K562 (cell line): ENCODE data around the gene CD300LD.

Experiments used
- CBX3 ChIP-seq, 2 experiments: IDR thresholded peaks; 1 replicate in 1 of 2; 2 replicates in 1 of 2; pipeline ENCODE4 v1.6.1; 2012; ENCODE audit warnings: inconsistent platforms in 2 of 2, low read length in 2 of 2, borderline replicate concordance in 1 of 2, control low read depth in 1 of 2
- E2F8 ChIP-seq: fragments of 450-650 bp; IDR thresholded peaks from 2 replicates; pipeline ENCODE4 v1.7.1; 2018; ENCODE audit warnings: mild to moderate bottlenecking, low read depth; ENCODE audit not compliant: partially characterized antibody
- EP300 ChIP-seq: IDR thresholded peaks from 2 replicates; pipeline ENCODE4 v1.6.1; 2012; ENCODE audit warnings: low read length, improper control_type of control experiment
- GABPB1 ChIP-seq: sonication (generic); formaldehyde crosslinking; IDR thresholded peaks from 2 replicates; pipeline ENCODE4 v1.8.0; 2022; ENCODE audit warnings: mild to moderate bottlenecking, missing genetic modification reagents
- HDAC3 ChIP-seq: fragments of 450-650 bp; IDR thresholded peaks from 2 replicates; pipeline ENCODE4 v1.6.1; 2018; ENCODE audit warnings: borderline replicate concordance, mild to moderate bottlenecking, moderate library complexity; ENCODE audit not compliant: partially characterized antibody
- HOXB6 ChIP-seq: fragments of 250-450 bp; sonication (Bioruptor Pico); IDR thresholded peaks from 2 replicates; pipeline ENCODE4 v1.5.1; 2022; ENCODE audit warnings: mild to moderate bottlenecking, borderline replicate concordance
- JUN ChIP-seq, 2 experiments: sonication (generic) in 1 of 2; formaldehyde crosslinking in 1 of 2; IDR thresholded peaks; 2 replicates each; pipeline versions ENCODE4 v1.6.1 to v1.8.0; 2012 to 2022; ENCODE audit warnings: borderline replicate concordance in 2 of 2, mild to moderate bottlenecking in 2 of 2, improper control_type of control experiment in 1 of 2, low read depth in 1 of 2, low read length in 1 of 2, missing genetic modification reagents in 1 of 2
- MYC ChIP-seq, 2 experiments: fragments of 250-450 bp in 1 of 2; sonication (Bioruptor Pico) in 1 of 2; IDR thresholded peaks; 2 replicates each; pipeline versions ENCODE4 v1.5.1 to v1.6.1; 2012 to 2021; ENCODE audit warnings: low read depth in 2 of 2, borderline replicate concordance in 1 of 2, improper control_type of control experiment in 1 of 2, low read length in 1 of 2, mild to moderate bottlenecking in 1 of 2, moderate library complexity in 1 of 2
- PHF21A ChIP-seq: fragments of 450-650 bp; IDR thresholded peaks from 2 replicates; pipeline ENCODE4 v1.6.1; 2017; ENCODE audit warnings: low read depth, borderline replicate concordance
- PHF8 ChIP-seq: fragments of 200-600 bp; sonication (generic); IDR thresholded peaks from 2 replicates; pipeline ENCODE4 v1.6.1; 2012; ENCODE audit warnings: mixed run types, mild to moderate bottlenecking, inconsistent platforms, low read length, moderate library complexity, borderline replicate concordance
- TGIF2 ChIP-seq: sonication (generic); formaldehyde crosslinking; IDR thresholded peaks from 2 replicates; pipeline ENCODE4 v1.8.1; 2022; ENCODE audit warnings: mild to moderate bottlenecking, missing genetic modification reagents, moderate library complexity
- ZNF263 ChIP-seq: sonication (generic); formaldehyde crosslinking; IDR thresholded peaks from 2 replicates; pipeline ENCODE4 v1.8.0; 2022; ENCODE audit warnings: mild to moderate bottlenecking, missing genetic modification reagents, borderline replicate concordance
- ZNF589 ChIP-seq: fragments of 200-800 bp; sonication (Bioruptor generic); IDR thresholded peaks from 2 replicates; pipeline ENCODE4 v1.6.1; 2016; ENCODE audit warnings: low read depth, missing genetic modification characterization, missing compliant biosample characterization

GRCh38 chr17:74561586-74561985, 30.5 kb downstream of the CD300LD start:
- TF ChIP-seq JUN (IDR thresholded peaks at IDR 0.05; ENCODE audit: borderline replicate concordance, low read depth, low read length) (no peak), JUN (CRISPR knock-in tag; IDR thresholded peaks at IDR 0.05; ENCODE audit: borderline replicate concordance) (no peak), HDAC3 (no peak), GABPB1 (no peak), E2F8 (no peak), ZNF263 (no peak), HOXB6 (CRISPR knock-in tag) (no peak), EP300 (no peak), PHF21A (no peak), PHF8 (no peak), ZNF589 (no peak), CBX3 (IDR thresholded peaks at IDR 0.05; ENCODE audit: borderline replicate concordance in 1 of 2, low read length in 2 of 2) (no peak), MYC (IDR thresholded peaks at IDR 0.05; ENCODE audit: low read depth, low read length) (no peak), MYC (CRISPR knock-in tag; IDR thresholded peaks at IDR 0.05; ENCODE audit: borderline replicate concordance, low read depth) (no peak), TGIF2 (no peak)
